WTC11 (cell line): ENCODE measurements around the gene ABTB2. TPM values are rescaled to one million over a fixed set of nuclear protein-coding genes. Genes with fewer than 3 reads are reported as not detected.

Source experiments
- ATAC-seq: fragments of 200-7000 bp; cut with Tn5 transposase; 2 replicates; pipeline ENCODE4 v1.10.0; 2021; ENCODE audit warnings: mild to moderate bottlenecking, moderate library complexity
- CTCF ChIA-PET: fragments of 300-600 bp; sonication (Branson Sonifier 250); formaldehyde crosslinking; loops from one replicate; lab custom pipeline; 2021; ENCODE audit warnings: antibody characterized with exemption; lab: Charles Lee
- POLR2A ChIA-PET: fragments of 350-600 bp; sonication (Branson Sonifier 250); formaldehyde crosslinking; loops from one replicate; lab custom pipeline; 2021; ENCODE audit warnings: antibody characterized with exemption; lab: Charles Lee
- DNase-seq: peaks from one replicate; pipeline ENCODE4 v3.0.0; 2021; ENCODE audit warnings: low spot score
- H3K27ac Mint-ChIP-seq: 2 replicates; pipeline ENCODE4 v1.8.0; 2021; ENCODE audit warnings: mixed read lengths
- H3K27me3 Mint-ChIP-seq: 2 replicates; pipeline ENCODE4 v1.8.0; 2021; ENCODE audit warnings: low read depth, mild to moderate bottlenecking, moderate library complexity, mixed read lengths
- H3K36me3 Mint-ChIP-seq: 2 replicates; pipeline ENCODE4 v1.8.0; 2021; ENCODE audit warnings: mixed read lengths
- H3K4me1 Mint-ChIP-seq: 2 replicates; pipeline ENCODE4 v1.8.0; 2022; ENCODE audit warnings: mixed read lengths
- H3K4me3 Mint-ChIP-seq: 2 replicates; pipeline ENCODE4 v1.8.0; 2021; ENCODE audit warnings: mild to moderate bottlenecking, moderate library complexity, mixed read lengths
- H3K9me3 Mint-ChIP-seq: 2 replicates; pipeline ENCODE4 v1.8.0; 2021; ENCODE audit warnings: mixed read lengths
- ATF1 ChIP-seq: sonication (generic); formaldehyde crosslinking; IDR thresholded peaks from 2 replicates; pipeline ENCODE4 v1.8.1; 2023; ENCODE audit warnings: mild to moderate bottlenecking, moderate library complexity, missing genetic modification reagents
- HMGA2 ChIP-seq: fragments of 250-450 bp; sonication (Bioruptor Pico); IDR thresholded peaks from 2 replicates; pipeline ENCODE4 v1.4.0; 2021; ENCODE audit warnings: mild to moderate bottlenecking, moderate library complexity
- MYBL2 ChIP-seq: sonication (generic); formaldehyde crosslinking; IDR thresholded peaks from 2 replicates; pipeline ENCODE4 v1.8.1; 2023; ENCODE audit warnings: mild to moderate bottlenecking, moderate library complexity, missing genetic modification reagents
- NFE2L1 ChIP-seq: sonication (generic); formaldehyde crosslinking; IDR thresholded peaks from 2 replicates; pipeline ENCODE4 v1.8.1; 2023; ENCODE audit warnings: missing genetic modification reagents
- NR3C1 ChIP-seq: sonication (generic); formaldehyde crosslinking; conservative IDR thresholded peaks from 2 replicates; pipeline ENCODE4 v1.8.1; 2023; ENCODE audit warnings: low read depth, mild to moderate bottlenecking, missing genetic modification reagents
- PREB ChIP-seq: sonication (generic); formaldehyde crosslinking; IDR thresholded peaks from 2 replicates; pipeline ENCODE4 v1.8.1; 2022; ENCODE audit warnings: mild to moderate bottlenecking, missing genetic modification reagents, moderate library complexity, borderline replicate concordance
- RORB ChIP-seq: fragments of 250-450 bp; sonication (Bioruptor Pico); IDR thresholded peaks from 2 replicates; pipeline ENCODE4 v1.9.0; 2021; ENCODE audit warnings: mild to moderate bottlenecking
- TCF7 ChIP-seq: sonication (generic); formaldehyde crosslinking; IDR thresholded peaks from 2 replicates; pipeline ENCODE4 v1.8.0; 2022; ENCODE audit warnings: mild to moderate bottlenecking, low read depth, missing genetic modification reagents, moderate library complexity
- TEAD4 ChIP-seq: sonication (generic); formaldehyde crosslinking; IDR thresholded peaks from 2 replicates; pipeline ENCODE4 v1.8.0; 2022; ENCODE audit warnings: mild to moderate bottlenecking, missing genetic modification reagents
- ZBTB21 ChIP-seq: sonication (generic); formaldehyde crosslinking; IDR thresholded peaks from 2 replicates; pipeline ENCODE4 v1.8.1; 2023; ENCODE audit warnings: mild to moderate bottlenecking, missing genetic modification reagents, borderline replicate concordance
- ZNF121 ChIP-seq: sonication (generic); formaldehyde crosslinking; IDR thresholded peaks from 2 replicates; pipeline ENCODE4 v1.8.0; 2023; ENCODE audit warnings: missing genetic modification reagents
- ZNF138 ChIP-seq: sonication (generic); formaldehyde crosslinking; conservative IDR thresholded peaks from 2 replicates; pipeline ENCODE4 v1.8.1; 2022; ENCODE audit warnings: mild to moderate bottlenecking, moderate library complexity, missing genetic modification reagents
- ZNF423 ChIP-seq: fragments of 250-450 bp; sonication (Bioruptor Pico); IDR thresholded peaks from 2 replicates; pipeline ENCODE4 v2.1.2; 2022; ENCODE audit warnings: mild to moderate bottlenecking, moderate library complexity
- ZNF532 ChIP-seq: fragments of 250-450 bp; sonication (Bioruptor Pico); IDR thresholded peaks from 2 replicates; pipeline ENCODE4 v1.9.0; 2021; ENCODE audit warnings: mild to moderate bottlenecking, borderline replicate concordance
- total RNA-seq: library from RNA; stranded (reverse); gene quantifications from 3 replicates; pipeline ENCODE4 v1.2.3, GENCODE V29; 2021
- TF ChIP-seq, protein P1 (sequence below): fragments of 250-450 bp; sonication (Bioruptor Pico); IDR thresholded peaks from 2 replicates; pipeline ENCODE4 v1.8.0; 2021; ENCODE audit warnings: mild to moderate bottlenecking

The ABTB2 gene
- total RNA-seq, 1 experiment from 2014 or later: 12.8 TPM

DNA sequence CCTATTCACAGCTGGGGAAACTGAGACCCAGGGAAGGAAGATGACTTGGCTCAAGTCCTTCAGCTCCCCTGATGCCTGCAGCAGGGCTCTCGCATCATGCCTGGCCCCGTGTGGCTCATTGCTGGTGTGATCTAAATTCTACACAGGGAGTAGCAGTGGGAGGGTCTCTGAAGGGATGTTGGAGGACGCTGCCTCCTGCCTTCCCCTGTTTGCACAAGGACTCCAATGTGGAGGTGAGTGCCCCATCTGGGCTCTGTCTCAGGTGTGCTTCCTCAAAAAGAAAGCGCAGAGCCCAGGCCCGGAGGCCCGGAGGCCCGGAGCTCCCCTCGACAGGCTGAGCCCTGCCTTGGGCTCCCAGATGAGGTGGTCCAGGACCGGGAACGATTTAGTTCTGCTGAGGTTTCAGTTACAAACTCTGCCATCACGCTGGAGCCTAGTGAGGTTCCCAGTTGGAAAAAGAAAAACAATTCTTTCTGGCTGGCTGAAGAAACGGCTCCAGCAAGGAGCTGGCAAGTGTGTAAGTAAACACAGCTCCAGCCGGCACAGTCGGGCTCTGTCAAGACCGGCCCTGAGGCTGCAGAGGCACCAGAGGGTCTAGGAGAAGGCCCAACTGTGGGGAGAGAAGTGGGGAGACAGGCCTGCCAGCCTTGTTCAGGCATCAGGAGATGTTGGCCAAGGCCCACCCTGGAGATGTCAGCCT, 202.6 kb downstream of the ABTB2 start (continued):
- TF ChIP-seq ATF1 (CRISPR knock-in tag) (no peak), ZNF423 (CRISPR knock-in tag) (no peak), ZBTB21 (CRISPR knock-in tag) (no peak), ZNF138 (CRISPR knock-in tag) (no peak)

DNA sequence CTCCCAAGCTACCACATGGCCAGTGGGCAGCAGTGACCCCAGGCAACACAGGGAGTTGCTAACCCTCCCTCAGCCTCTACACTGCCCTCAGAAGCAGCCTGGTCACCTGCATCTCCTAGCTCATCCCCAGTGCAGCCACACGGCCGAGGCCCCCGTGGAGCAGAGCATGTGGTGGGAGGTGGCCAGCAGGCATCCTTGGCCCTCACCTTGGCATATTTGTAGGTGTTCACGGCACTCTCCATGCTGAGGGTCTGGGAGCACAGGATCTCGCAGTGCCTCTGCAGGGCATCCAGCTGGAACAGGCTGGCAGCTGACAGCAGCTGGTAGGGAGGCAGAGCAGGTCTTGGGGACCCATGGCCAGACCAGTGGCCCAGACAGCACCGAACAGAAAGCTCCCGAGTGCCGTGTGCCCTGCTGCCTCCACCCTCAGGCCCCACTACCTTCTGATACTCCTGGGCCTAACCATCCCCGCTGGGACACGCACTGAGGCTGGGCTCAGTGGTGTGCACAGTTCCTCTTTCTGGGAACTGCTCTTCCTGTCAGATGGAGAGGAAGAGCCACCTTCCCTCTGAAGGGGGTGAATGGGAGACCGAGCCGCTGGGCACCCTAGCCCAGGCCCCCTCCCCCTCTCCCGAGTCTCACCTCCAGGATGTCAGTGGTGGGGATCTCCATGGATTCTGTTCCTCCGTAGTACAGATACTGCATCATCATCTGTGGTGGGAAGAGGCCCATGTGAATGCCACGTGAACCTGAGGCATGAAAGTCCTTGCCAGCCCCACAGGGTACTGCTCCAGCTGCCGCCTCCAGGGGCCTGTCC, 203.5 kb downstream of the ABTB2 start:
- POLR2A ChIA-PET: no interaction called here

DNA sequence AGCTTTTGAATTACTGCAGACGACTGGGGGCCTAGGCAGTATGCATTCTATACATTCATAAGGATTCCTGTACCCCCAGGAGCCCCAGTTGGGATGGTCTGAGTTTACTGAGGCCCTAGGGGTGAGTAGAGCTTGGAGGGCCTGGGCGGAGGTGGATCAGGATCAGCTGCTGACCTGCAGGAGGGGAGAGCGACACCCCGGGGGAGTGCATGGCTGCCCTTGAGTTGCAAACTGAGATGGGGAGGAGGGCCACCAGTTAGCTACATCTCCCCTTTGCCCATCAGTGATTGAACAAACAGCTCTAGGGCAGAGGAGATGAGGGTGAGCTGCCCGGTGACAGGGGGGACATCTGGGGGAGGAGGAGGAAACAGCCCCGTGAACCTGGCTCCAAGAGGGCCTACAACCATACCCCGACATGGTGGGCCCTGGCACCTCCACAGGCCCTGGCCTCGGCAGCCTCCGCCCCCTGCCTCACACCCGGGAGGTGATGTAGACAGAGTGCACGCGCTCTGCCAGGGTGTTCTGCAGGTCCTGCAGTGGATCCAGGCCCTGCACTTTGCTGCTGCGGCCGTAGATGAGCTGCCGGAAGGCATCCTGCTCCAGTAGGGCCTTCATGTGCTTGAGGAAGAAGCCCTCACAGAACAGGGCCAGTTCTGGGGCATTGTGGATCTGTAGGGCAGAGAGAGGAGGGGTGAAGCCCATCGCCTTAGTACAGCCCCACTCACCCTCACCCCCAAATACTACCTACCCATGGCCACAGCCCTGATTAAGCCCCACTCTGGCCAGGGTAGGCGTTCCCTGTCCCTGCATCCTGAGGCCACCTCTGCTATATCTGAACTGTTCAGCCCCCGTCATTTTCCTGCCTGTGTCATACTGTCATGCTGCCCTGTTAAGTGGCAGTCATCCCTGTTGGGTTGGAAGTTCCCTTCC, 205.6 kb downstream of the ABTB2 start:
- TF ChIP-seq RORB (CRISPR knock-in tag) (no peak), TCF7 (CRISPR knock-in tag) (no peak), ZNF423 (CRISPR knock-in tag) (no peak), TEAD4 (CRISPR knock-in tag) (no peak), ZNF121 (CRISPR knock-in tag) (no peak), NFE2L1 (CRISPR knock-in tag) (no peak), NR3C1 (no peak), HMGA2 (CRISPR knock-in tag) (no peak), ZNF532 (no peak), ZNF138 (CRISPR knock-in tag) (no peak)
- TF ChIP-seq, protein P1, sequence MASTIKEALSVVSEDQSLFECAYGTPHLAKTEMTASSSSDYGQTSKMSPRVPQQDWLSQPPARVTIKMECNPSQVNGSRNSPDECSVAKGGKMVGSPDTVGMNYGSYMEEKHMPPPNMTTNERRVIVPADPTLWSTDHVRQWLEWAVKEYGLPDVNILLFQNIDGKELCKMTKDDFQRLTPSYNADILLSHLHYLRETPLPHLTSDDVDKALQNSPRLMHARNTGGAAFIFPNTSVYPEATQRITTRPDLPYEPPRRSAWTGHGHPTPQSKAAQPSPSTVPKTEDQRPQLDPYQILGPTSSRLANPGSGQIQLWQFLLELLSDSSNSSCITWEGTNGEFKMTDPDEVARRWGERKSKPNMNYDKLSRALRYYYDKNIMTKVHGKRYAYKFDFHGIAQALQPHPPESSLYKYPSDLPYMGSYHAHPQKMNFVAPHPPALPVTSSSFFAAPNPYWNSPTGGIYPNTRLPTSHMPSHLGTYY (CRISPR knock-in tag): no peak
- no peaks in the 10 kb centered on the region for H3K4me1 Mint-ChIP-seq
- H3K27me3 Mint-ChIP-seq: no peaks in the 10 kb centered on the region
- peaks cover 16% of the 10 kb centered on the region for H3K36me3 Mint-ChIP-seq
- ATAC-seq: no peak
- ChIA-PET CTCF (interaction anchor here (1.1 to 7.4 kb wide), 2 partner anchors 23 to 206 kb away, joined by 4 to 55 read pairs; partner anchors contain the start of gene ABTB2), POLR2A (no interaction called here)
- H3K4me3 Mint-ChIP-seq: no peak overlapping the region
- no peaks in the 10 kb centered on the region for H3K9me3 Mint-ChIP-seq
- DNase-seq: no peak
- no peak overlapping the region for H3K27ac Mint-ChIP-seq

More for the DNA sequence above, 203.5 kb downstream of the ABTB2 start:
- no peaks in the 10 kb centered on the region for H3K27me3 Mint-ChIP-seq
- CTCF ChIA-PET: interaction anchor here (1.1 to 7.4 kb wide), 2 partner anchors 19 to 20 kb away, joined by 3 to 55 read pairs; no protein-coding TSS in a partner anchor
- H3K4me1 Mint-ChIP-seq: no peaks in the 10 kb centered on the region
- no peak overlapping the region for H3K4me3 Mint-ChIP-seq
- TF ChIP-seq MYBL2 (CRISPR knock-in tag) (no peak), PREB (CRISPR knock-in tag) (no peak)
- ATAC-seq (no peak), DNase-seq (no peak)
- H3K9me3 Mint-ChIP-seq: no peaks in the 10 kb centered on the region
- H3K36me3 Mint-ChIP-seq: peaks cover 9% of the 10 kb centered on the region; the same call in 1 of the 2 replicates
- no peak overlapping the region for H3K27ac Mint-ChIP-seq
